K562 (cell line): ENCODE data around the gene CD96.

Experiments used
- HDAC2 ChIP-seq: fragments of 450-650 bp; IDR thresholded peaks from 2 replicates; pipeline ENCODE4 v1.6.1; 2016; ENCODE audit warnings: mild to moderate bottlenecking
- JUND ChIP-seq, 2 experiments: IDR thresholded peaks; 2 replicates in 1 of 2; 3 replicates in 1 of 2; pipeline ENCODE4 v1.6.1; 2011; ENCODE audit warnings: borderline replicate concordance in 2 of 2, low read depth in 2 of 2, low read length in 2 of 2, improper control_type of control experiment in 1 of 2, missing biosample characterization in 1 of 2, missing genetic modification characterization in 1 of 2, missing genetic modification reagents in 1 of 2
- KLF6 ChIP-seq: fragments of 250-450 bp; sonication (Bioruptor Pico); IDR thresholded peaks from 2 replicates; pipeline ENCODE4 v1.4.0; 2020; ENCODE audit warnings: mild to moderate bottlenecking, moderate library complexity, borderline replicate concordance
- POLR2A ChIP-seq: fragments of 450-650 bp; conservative IDR thresholded peaks from 2 replicates; pipeline ENCODE4 v1.6.1; 2016
- SOX6 ChIP-seq: fragments of 450-650 bp; IDR thresholded peaks from 2 replicates; pipeline ENCODE4 v1.6.1; 2014; ENCODE audit warnings: mild to moderate bottlenecking
- TEAD2 ChIP-seq: fragments of 450-650 bp; IDR thresholded peaks from 2 replicates; pipeline ENCODE4 v1.6.1; 2016; ENCODE audit warnings: missing genetic modification characterization, control low read depth, missing compliant biosample characterization
- ZNF384 ChIP-seq: IDR thresholded peaks from 2 replicates; pipeline ENCODE4 v1.6.1; 2012; ENCODE audit warnings: low read depth, low read length, improper control_type of control experiment

DNA sequence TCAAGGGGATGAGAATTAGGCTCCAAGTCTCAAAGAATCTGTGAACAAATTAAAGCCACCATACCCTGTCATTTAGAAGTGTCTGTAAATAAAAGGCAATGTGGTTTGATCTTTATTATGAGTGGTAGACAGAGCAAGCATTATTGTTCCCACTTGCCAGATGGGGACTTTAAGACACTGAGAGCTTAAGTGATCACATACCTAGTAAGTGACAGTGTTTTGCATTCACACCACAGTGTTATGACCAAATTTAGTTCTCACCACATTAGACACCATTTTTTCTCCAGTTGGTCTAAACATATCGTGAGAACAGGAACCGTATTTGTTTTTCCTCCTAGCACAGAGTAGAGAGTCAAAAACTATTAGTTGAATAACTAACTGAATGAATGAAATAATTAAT is 66.4 kb downstream of the CD96 start:
- TF ChIP-seq KLF6 (CRISPR knock-in tag): no peak
- TF ChIP-seq ZNF384: no peak
- no peak for TF ChIP-seq POLR2A
- TF ChIP-seq JUND (IDR thresholded peaks at IDR 0.05; ENCODE audit: borderline replicate concordance, low read depth, low read length): no peak
- TF ChIP-seq JUND (tag; IDR thresholded peaks at IDR 0.05; ENCODE audit: borderline replicate concordance, low read depth, low read length): no peak
- TF ChIP-seq HDAC2: no peak
- no peak for TF ChIP-seq TEAD2 (tag)
- TF ChIP-seq SOX6: no peak
